NCI-H82 (cell line): Measurements from ENCODE around the gene MDM2.
"Not testable (repeated sequence)": the region's sequence is repeated elsewhere in the genome, so short reads cannot be mapped to it uniquely, and the experiment has no call there.

Source experiments
- DNase-seq: peaks from one replicate; lab custom pipeline; 2025; lab: John Stamatoyannopoulos, UW

MDM2 gene

GRCh38 chr12:68805592-68806120 is 2.3 kb upstream of the MDM2 start:
- no peak for DNase-seq

GRCh38 chr12:68806488-68807237 is 1.3 kb upstream of the MDM2 start:
- DNase-seq = peak; percentile 27

GRCh38 chr12:68807274-68807575 is 752 bp upstream of the MDM2 start:
- not testable (repeated sequence) for DNase-seq

- peak; percentile 77 for DNase-seq
These were observed 612 bp downstream of the MDM2 start for GRCh38 chr12:68808388-68809189.

GRCh38 chr12:68809190-68810026 is 1.4 kb downstream of the MDM2 start:
- no peak for DNase-seq

GRCh38 chr12:68810027-68810389 is 2.0 kb downstream of the MDM2 start:
- DNase-seq = not testable (repeated sequence)

GRCh38 chr12:68811573-68811972 is 3.6 kb downstream of the MDM2 start:
- DNase-seq = not testable (repeated sequence)

GRCh38 chr12:68812553-68813241 is 4.7 kb downstream of the MDM2 start:
- DNase-seq = no peak

- DNase-seq = no peak
These were observed 5.2 kb downstream of the MDM2 start for GRCh38 chr12:68813242-68813593.

GRCh38 chr12:68814490-68815231 is 6.7 kb downstream of the MDM2 start:
- DNase-seq = no peak

- no peak for DNase-seq
These were observed 7.4 kb downstream of the MDM2 start for GRCh38 chr12:68815232-68815927.

- no peak for DNase-seq
These were observed 8.2 kb downstream of the MDM2 start for GRCh38 chr12:68815928-68816800.

- DNase-seq = not testable (repeated sequence)
These were observed 11.5 kb downstream of the MDM2 start for GRCh38 chr12:68819481-68819880.

GRCh38 chr12:68821357-68822188 is 13.6 kb downstream of the MDM2 start:
- no peak for DNase-seq

GRCh38 chr12:68823696-68824095 is 15.7 kb downstream of the MDM2 start:
- DNase-seq = no peak

- no peak for DNase-seq
These were observed 16.2 kb downstream of the MDM2 start for GRCh38 chr12:68824131-68824530.

GRCh38 chr12:68824597-68825250 is 16.7 kb downstream of the MDM2 start:
- no peak for DNase-seq

- no peak for DNase-seq
These were observed 17.7 kb downstream of the MDM2 start for GRCh38 chr12:68825569-68826217.
